Upper lobe of left lung (tissue), 6 donors: ENCODE results near the gene MAPKBP1. TPM values are rescaled to one million over a fixed set of nuclear protein-coding genes. Genes with fewer than 3 reads are reported as not detected.

Experiments used
- ATAC-seq, 2 donors: fragments of 200-7000 bp; cut with Tn5 transposase; one replicate each; pipeline ENCODE4 v1.9.1; 2022; ENCODE audit warnings: mild to moderate bottlenecking in 2 of 2, moderate library complexity in 2 of 2; ENCODE audit not compliant: low FRiP score in 2 of 2
- DNase-seq, 2 donors: peaks; one replicate each; pipeline ENCODE4 v3.0.0-alpha.2; 2019 to 2020
- H3K27ac ChIP-seq, 4 donors: fragments of 200-600 bp; sonication (generic); one replicate each; pipeline ENCODE4 v1.5.1; 2016 to 2019
- H3K27me3 ChIP-seq, 4 donors: fragments of 200-600 bp; sonication (generic); one replicate each; pipeline ENCODE4 v1.5.1; 2017 to 2019
- H3K36me3 ChIP-seq, 4 donors: fragments of 200-600 bp; sonication (generic); one replicate each; pipeline ENCODE4 v1.5.1; 2016 to 2019
- H3K4me1 ChIP-seq, 4 donors: fragments of 200-600 bp; sonication (generic); one replicate each; pipeline ENCODE4 v1.5.1; 2018 to 2019
- H3K4me3 ChIP-seq, 4 donors: fragments of 200-600 bp; sonication (generic); one replicate each; pipeline ENCODE4 v1.5.1; 2017 to 2019; ENCODE audit warnings: mild to moderate bottlenecking in 2 of 4, moderate library complexity in 1 of 4
- H3K9me3 ChIP-seq, 4 donors: fragments of 200-600 bp; sonication (generic); one replicate each; pipeline ENCODE4 v1.5.1; 2018 to 2019
- CTCF ChIP-seq, 6 experiments: fragments of 450-650 bp in 4 of 6; fragments of 200-600 bp in 2 of 6; sonication (generic) in 2 of 6; IDR thresholded peaks; one replicate each; pipeline ENCODE4 v1.5.1; 2016 to 2019; ENCODE audit warnings: antibody characterized with exemption in 6 of 6
- EP300 ChIP-seq, 4 donors: sonication (generic); formaldehyde crosslinking; IDR thresholded peaks; one replicate each; pipeline ENCODE4 v1.5.1; 2017; ENCODE audit warnings: antibody characterized with exemption in 4 of 4, control low read depth in 2 of 4
- POLR2A ChIP-seq, 4 donors: fragments of 450-650 bp; IDR thresholded peaks; one replicate each; pipeline ENCODE4 v1.5.1; 2016 to 2017; ENCODE audit warnings: antibody characterized with exemption in 4 of 4, mild to moderate bottlenecking in 2 of 4
- POLR2AphosphoS5 ChIP-seq, 2 donors: sonication (generic); formaldehyde crosslinking; IDR thresholded peaks; one replicate each; pipeline ENCODE4 v1.5.1; 2017; ENCODE audit warnings: antibody characterized with exemption in 2 of 2
- WGBS, 2 donors: methylation state at CpG; one replicate each; pipeline ENCODE4 v1.1.5; 2017 to 2018; 5-methylcytosine and 5-hydroxymethylcytosine counted together
- small RNA-seq, 4 donors: library from RNA; depleted of rRNA; stranded (forward); fragments of <200 nt; gene quantifications; one replicate each; pipeline ENCODE3, GENCODE V24; 2016
- total RNA-seq, 6 donors: library from RNA; depleted of rRNA in 4 of 6; stranded (reverse); fragments of >200 nt in 4 of 6; gene quantifications; one replicate each; pipeline versions ENCODE4 v1.1.0 to v1.2.1, GENCODE V29; 2016 to 2021
- donor health status: DM: no; HTN: no; CAD: no; lungs with moderate emphysema.
- donor health status: DM: no; HTN: yes; CAD: no; lungs with severe emphysema.

MAPKBP1 gene
- total RNA-seq, 6 donors from 2014 or later = 12.8 to 83.8 (median 26.8) TPM

DNA sequence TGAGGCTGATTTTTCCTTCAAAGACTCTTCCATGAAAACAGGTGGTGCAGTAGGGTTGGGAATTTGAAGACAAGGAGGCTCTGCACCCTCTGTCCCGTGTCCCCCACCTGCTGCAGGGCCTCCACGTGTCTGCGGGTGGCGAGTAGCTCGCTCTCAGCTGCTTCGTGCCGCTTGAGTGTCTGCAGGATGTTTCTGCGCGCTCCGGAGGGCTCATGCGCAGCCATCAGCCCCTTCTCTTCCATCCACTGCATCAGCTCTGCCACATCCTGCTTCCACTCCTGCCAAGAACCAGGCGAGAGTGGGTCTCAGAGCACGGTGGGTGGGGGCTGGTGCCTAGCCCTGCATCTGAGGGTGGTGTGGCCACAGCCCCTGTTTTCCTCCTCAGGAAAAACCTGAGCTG lies 101.7 kb downstream of the MAPKBP1 start:
- TF ChIP-seq EP300 (IDR thresholded peaks at IDR 0.05) (no peak), CTCF (IDR thresholded peaks at IDR 0.05) (no peak), POLR2A (IDR thresholded peaks at IDR 0.05) (no peak), POLR2AphosphoS5 (IDR thresholded peaks at IDR 0.05) (no peak)
- 50 to 87% methylated on average over 2 to 13 of the region's 13 CpGs for WGBS, 2 donors
- Histone ChIP-seq H3K4me1 (no peaks in the 10 kb centered on the region), H3K27me3 (no peaks in the 10 kb centered on the region), H3K36me3 (no peaks in the 10 kb centered on the region), H3K27ac (no peak overlapping the region), H3K9me3 (no peaks in the 10 kb centered on the region), H3K4me3 (no peak overlapping the region)
- DNase-seq (peak in 1 of 2 donors; percentile 57), ATAC-seq (no peak)

GRCh38 chr15:41876689-41877088 lies 102.4 kb downstream of the MAPKBP1 start:
- ATAC-seq = no peak
- H3K4me3 ChIP-seq = no peak overlapping the region
- H3K27me3 ChIP-seq = peaks cover 0 to 3% (median 0%) of the 10 kb centered on the region in 4 donors
- H3K9me3 ChIP-seq = no peaks in the 10 kb centered on the region
- peaks cover 1 to 3% (median 2%) of the 10 kb centered on the region in 4 donors for H3K4me1 ChIP-seq
- no peaks in the 10 kb centered on the region for H3K36me3 ChIP-seq
- peak in 1 of 2 donors; percentile 54 for DNase-seq
- H3K27ac ChIP-seq = no peak overlapping the region
- 81 to 84% methylated on average over 7 of the region's 12 CpGs for WGBS, 2 donors
- TF ChIP-seq POLR2A (IDR thresholded peaks at IDR 0.05) = no peak
- no peak for TF ChIP-seq EP300 (IDR thresholded peaks at IDR 0.05)
- TF ChIP-seq POLR2AphosphoS5 (IDR thresholded peaks at IDR 0.05) = no peak
- TF ChIP-seq CTCF (IDR thresholded peaks at IDR 0.05) = no peak

Small RNAs within 50 kb of the gene (small RNA-seq; reads per million reads assigned to genes)
- 0 to 0.43 (median 0) reads per million in 4 donors for gene JMJD7-PLA2G4B
- gene MIR4310 = 0 reads per million in 4 donors
- gene RNA5SP393 = 0 reads per million in 4 donors

Other genes starting within 250 kb of the MAPKBP1 start
- 10 to 100 TPM; 22.0 to 92.2 (median 33.2) TPM for gene RPAP1, start 230.2 kb upstream of the MAPKBP1 start, total RNA-seq
- gene TYRO3, start 215.3 kb upstream of the MAPKBP1 start, total RNA-seq = 10 to 100 TPM in 2 of 6 donors, 1 to 10 TPM in 4; 2.1 to 17.1 (median 9.0) TPM
- 10 to 100 TPM; 22.8 to 54.5 (median 33.4) TPM for gene MGA, start 114.1 kb upstream of the MAPKBP1 start, total RNA-seq
- gene JMJD7, start 53.6 kb downstream of the MAPKBP1 start, total RNA-seq = 10 to 100 TPM; 14.4 to 41.5 (median 31.2) TPM
- gene PLA2G4B, start 64.4 kb downstream of the MAPKBP1 start, total RNA-seq = 10 to 100 TPM in 4 of 6 donors, 1 to 10 TPM in 2; 4.7 to 71.2 (median 14.4) TPM
- 1 to 10 TPM in 3 of 6 donors, under 1 TPM in 3; 0.20 to 9.4 (median 2.0) TPM for gene SPTBN5, start 119.6 kb downstream of the MAPKBP1 start, total RNA-seq
- 10 to 100 TPM; 23.0 to 46.4 (median 31.5) TPM for gene EHD4, start 198.1 kb downstream of the MAPKBP1 start, total RNA-seq
- gene PLA2G4E, start 246.6 kb downstream of the MAPKBP1 start, total RNA-seq = 1 to 10 TPM in 2 of 6 donors, under 1 TPM in 2, not detected in 2; 0.13 to 5.2 (median 1.1) TPM